Mesenchymal stem cell (in vitro differentiated cells and primary cell): ENCODE results near the gene ALPP.

Source experiments
- DNase-seq: peaks from one replicate; pipeline ENCODE4 v3.0.0-alpha.2; 2013
- H2AFZ ChIP-seq: one replicate; pipeline ENCODE4 v1.6.1; 2013; ENCODE audit warnings: low read depth, mild to moderate bottlenecking, control low read depth, inconsistent platforms, low read length, moderate library complexity
- H2AK5ac ChIP-seq: 2 replicates; pipeline ENCODE4 v1.6.1; 2013; ENCODE audit warnings: low read length, moderate library complexity, mild to moderate bottlenecking, inconsistent platforms; ENCODE audit not compliant: severe bottlenecking
- H2BK120ac ChIP-seq: one replicate; pipeline ENCODE4 v1.6.1; 2013; ENCODE audit warnings: low read depth, mild to moderate bottlenecking, inconsistent platforms, low read length, moderate library complexity
- H2BK12ac ChIP-seq, 2 experiments: one replicate each; pipeline ENCODE4 v1.6.1; 2013; ENCODE audit warnings: inconsistent platforms in 2 of 2, low read length in 2 of 2, mild to moderate bottlenecking in 2 of 2, moderate library complexity in 2 of 2, control low read depth in 1 of 2
- H2BK15ac ChIP-seq: one replicate; pipeline ENCODE4 v1.6.1; 2013; ENCODE audit warnings: mild to moderate bottlenecking, low read depth, inconsistent platforms; ENCODE audit not compliant: poor library complexity, severe bottlenecking
- H2BK5ac ChIP-seq: 2 replicates; pipeline ENCODE4 v1.6.1; 2013; ENCODE audit warnings: low read depth, mild to moderate bottlenecking, low read length, control low read depth, inconsistent platforms; ENCODE audit not compliant: poor library complexity, severe bottlenecking
- H3K14ac ChIP-seq, 2 experiments: one replicate each; pipeline ENCODE4 v1.6.1; 2013; ENCODE audit warnings: inconsistent platforms in 2 of 2, low read length in 2 of 2, control low read depth in 1 of 2, mild to moderate bottlenecking in 1 of 2, moderate library complexity in 1 of 2
- H3K18ac ChIP-seq, 2 experiments: one replicate each; pipeline ENCODE4 v1.6.1; 2013; ENCODE audit warnings: inconsistent platforms in 2 of 2, low read length in 2 of 2, control low read depth in 1 of 2, low read depth in 1 of 2, mild to moderate bottlenecking in 1 of 2
- H3K23ac ChIP-seq, 2 experiments: one replicate each; pipeline ENCODE4 v1.6.1; 2013; ENCODE audit warnings: inconsistent platforms in 2 of 2, low read length in 2 of 2, mild to moderate bottlenecking in 2 of 2, moderate library complexity in 2 of 2, control low read depth in 1 of 2
- H3K27ac ChIP-seq: 2 replicates; pipeline ENCODE4 v1.5.1; 2013; ENCODE audit warnings: mild to moderate bottlenecking, moderate library complexity, low read length, control low read depth, inconsistent platforms; ENCODE audit not compliant: poor library complexity, severe bottlenecking
- H3K27me3 ChIP-seq, 2 experiments: 2 replicates each; pipeline versions ENCODE4 v1.6.1 to v1.7.0; 2013; ENCODE audit warnings: low read length in 2 of 2, mild to moderate bottlenecking in 2 of 2, moderate library complexity in 2 of 2, control low read depth in 1 of 2, inconsistent platforms in 1 of 2; ENCODE audit not compliant: control insufficient read depth in 1 of 2, insufficient read depth in 1 of 2
- H3K36me3 ChIP-seq, 2 experiments: 2 replicates each; pipeline versions ENCODE4 v1.6.1 to v1.7.0; 2013; ENCODE audit warnings: low read length in 2 of 2, control low read depth in 1 of 2, inconsistent platforms in 1 of 2, low read depth in 1 of 2, mild to moderate bottlenecking in 1 of 2; ENCODE audit not compliant: insufficient read depth in 2 of 2, control insufficient read depth in 1 of 2
- H3K4ac ChIP-seq, 2 experiments: one replicate each; pipeline ENCODE4 v1.6.1; 2013; ENCODE audit warnings: inconsistent platforms in 2 of 2, low read length in 2 of 2, mild to moderate bottlenecking in 2 of 2, moderate library complexity in 2 of 2, control low read depth in 1 of 2, low read depth in 1 of 2
- H3K4me1 ChIP-seq: 2 replicates; pipeline ENCODE4 v1.6.1; 2013; ENCODE audit warnings: low read depth, low read length, control low read depth; ENCODE audit not compliant: control insufficient read depth, insufficient read depth
- H3K4me2 ChIP-seq: 2 replicates; pipeline ENCODE4 v1.6.1; 2013; ENCODE audit warnings: low read length, mild to moderate bottlenecking, inconsistent platforms; ENCODE audit not compliant: poor library complexity, severe bottlenecking
- H3K4me3 ChIP-seq, 2 experiments: 2 replicates each; pipeline versions ENCODE4 v1.5.1 to v1.7.0; 2013; ENCODE audit warnings: low read length in 2 of 2, mild to moderate bottlenecking in 2 of 2, control low read depth in 1 of 2, low read depth in 1 of 2; ENCODE audit not compliant: insufficient read depth in 1 of 2
- H3K79me1 ChIP-seq: replicated peaks from 2 replicates; pipeline ENCODE4 v1.6.1; 2013; ENCODE audit warnings: mild to moderate bottlenecking, control low read depth, low read length, inconsistent platforms; ENCODE audit not compliant: poor library complexity, severe bottlenecking
- H3K9ac ChIP-seq: 2 replicates; pipeline ENCODE4 v1.7.0; 2013; ENCODE audit warnings: mild to moderate bottlenecking, low read length, moderate library complexity
- H3K9me3 ChIP-seq: 2 replicates; pipeline ENCODE4 v1.7.0; 2013; ENCODE audit warnings: mild to moderate bottlenecking, low read length; ENCODE audit not compliant: control insufficient read depth
- H4K8ac ChIP-seq: one replicate; pipeline ENCODE4 v1.6.1; 2013; ENCODE audit warnings: inconsistent platforms, mild to moderate bottlenecking, low read length, moderate library complexity
- H4K91ac ChIP-seq: one replicate; pipeline ENCODE4 v1.6.1; 2013; ENCODE audit warnings: mild to moderate bottlenecking, low read length, inconsistent platforms
- WGBS: methylation state at CpG from one replicate; pipeline ENCODE4 v1.1.7; 2013; ENCODE audit warnings: mixed read lengths; 5-methylcytosine and 5-hydroxymethylcytosine counted together

ALPP gene

GRCh38 chr2:232398293-232399034 lies 19.9 kb downstream of the ALPP start:
- peaks cover 2% of the 10 kb centered on the region for H3K4me1 ChIP-seq

GRCh38 chr2:232400256-232401015 lies 21.9 kb downstream of the ALPP start:
- Histone ChIP-seq H3K18ac (no peak overlapping the region), H3K4me1 (peaks cover 2% of the 10 kb centered on the region), H3K9me3 (no peaks in the 10 kb centered on the region), H3K4ac (no peak overlapping the region), H3K79me1 (no peaks in the 10 kb centered on the region), H3K4me3 (no peak overlapping the region), H3K9ac (no peak overlapping the region), H4K8ac (no peak overlapping the region), H2BK12ac (no peak overlapping the region), H3K27ac (no peak overlapping the region), H2AK5ac (no peak overlapping the region), H3K23ac (no peak overlapping the region), H3K14ac (no peak overlapping the region), H2BK120ac (no peak overlapping the region), H4K91ac (no peak overlapping the region), H3K27me3 (peaks cover 30 to 51% of the 10 kb centered on the region in 2 experiments), H2AFZ (no peak overlapping the region), H2BK15ac (no peak overlapping the region), H3K36me3 (no peaks in the 10 kb centered on the region), H3K4me2 (no peak overlapping the region), H2BK5ac (no peak overlapping the region)
- no peak for DNase-seq
- 88% methylated on average over 9 of the region's 9 CpGs for WGBS

More at GRCh38 chr2:232398293-232399034, 19.9 kb downstream of the ALPP start:
- no peak overlapping the region for H4K91ac ChIP-seq
- no peak overlapping the region for H3K4ac ChIP-seq
- no peaks in the 10 kb centered on the region for H3K36me3 ChIP-seq
- no peak overlapping the region for H2AFZ ChIP-seq
- no peak overlapping the region for H2BK120ac ChIP-seq
- no peak overlapping the region for H3K4me2 ChIP-seq
- no peak overlapping the region for H3K9ac ChIP-seq
- H3K14ac ChIP-seq: no peak overlapping the region
- no peak overlapping the region for H4K8ac ChIP-seq
- H3K27ac ChIP-seq: no peak overlapping the region
- H2BK15ac ChIP-seq: no peak overlapping the region
- no peaks in the 10 kb centered on the region for H3K9me3 ChIP-seq
- H3K79me1 ChIP-seq: no peaks in the 10 kb centered on the region
- H2BK5ac ChIP-seq: no peak overlapping the region
- peaks cover 25 to 45% of the 10 kb centered on the region in 2 experiments for H3K27me3 ChIP-seq
- no peak for DNase-seq
- no peak overlapping the region for H3K23ac ChIP-seq
- H3K18ac ChIP-seq: no peak overlapping the region
- H2BK12ac ChIP-seq: no peak overlapping the region
- no peak overlapping the region for H2AK5ac ChIP-seq
- no peak overlapping the region for H3K4me3 ChIP-seq
- WGBS: 100% methylated on average over 3 of the region's 5 CpGs

- Histone ChIP-seq H3K4me1 (no peaks in the 10 kb centered on the region), H4K8ac (no peak overlapping the region), H3K36me3 (no peaks in the 10 kb centered on the region), H3K23ac (no peak overlapping the region), H3K27ac (no peak overlapping the region), H3K9ac (no peak overlapping the region), H2BK5ac (no peak overlapping the region), H2BK15ac (no peak overlapping the region), H3K79me1 (no peaks in the 10 kb centered on the region), H4K91ac (no peak overlapping the region), H3K4me3 (no peak overlapping the region), H2AK5ac (no peak overlapping the region), H2BK120ac (no peak overlapping the region), H3K18ac (no peak overlapping the region), H2BK12ac (no peak overlapping the region), H3K4ac (no peak overlapping the region), H3K9me3 (no peaks in the 10 kb centered on the region), H3K4me2 (no peak overlapping the region), H3K14ac (no peak overlapping the region), H3K27me3 (peaks cover 33 to 51% of the 10 kb centered on the region in 2 experiments), H2AFZ (no peak overlapping the region)
- no peak for DNase-seq
- 93% methylated on average over 3 of the region's 3 CpGs for WGBS
Observed at GRCh38 chr2:232402518-232402917, 24.0 kb downstream of the ALPP start.

- H3K9ac ChIP-seq: no peak overlapping the region
- no peaks in the 10 kb centered on the region for H3K9me3 ChIP-seq
- no peak overlapping the region for H2AFZ ChIP-seq
- no peak for DNase-seq
- no peak overlapping the region for H4K91ac ChIP-seq
- H2BK120ac ChIP-seq: no peak overlapping the region
- 91% methylated on average over 9 of the region's 11 CpGs for WGBS
- no peaks in the 10 kb centered on the region for H3K36me3 ChIP-seq
- H3K27me3 ChIP-seq: peaks cover 32 to 34% of the 10 kb centered on the region in 2 experiments
- no peak overlapping the region for H3K4me3 ChIP-seq
- H3K79me1 ChIP-seq: no peaks in the 10 kb centered on the region
- no peak overlapping the region for H3K14ac ChIP-seq
- H3K23ac ChIP-seq: no peak overlapping the region
- no peak overlapping the region for H3K27ac ChIP-seq
- H3K4ac ChIP-seq: no peak overlapping the region
- H3K18ac ChIP-seq: no peak overlapping the region
- H2BK12ac ChIP-seq: no peak overlapping the region
- no peaks in the 10 kb centered on the region for H3K4me1 ChIP-seq
- H2BK15ac ChIP-seq: no peak overlapping the region
- no peak overlapping the region for H2AK5ac ChIP-seq
- no peak overlapping the region for H4K8ac ChIP-seq
- H2BK5ac ChIP-seq: no peak overlapping the region
- no peak overlapping the region for H3K4me2 ChIP-seq
Observed at GRCh38 chr2:232405943-232406510, 27.5 kb downstream of the ALPP start.
